ENCODE results near the gene SYNE1. TPM values are rescaled to one million over a fixed set of nuclear protein-coding genes. Genes with fewer than 3 reads are reported as not detected.

The SYNE1 gene
- total and polyA plus RNA-seq, 2 of the 8 experiments (the other 6 are each of a cell fraction or from before 2014, with no cell fraction given): 2.8 to 5.5 TPM

- H2AFZ ChIP-seq (ENCODE audit: low read length): peak overlapping the region; percentile 17; the same call in 1 of the 2 replicates
- FAIRE-seq: no peak
- TF ChIP-seq CHD2 (IDR thresholded peaks at IDR 0.05; ENCODE audit: low read length) (no peak), TEAD4 (IDR thresholded peaks at IDR 0.05; ENCODE audit: low read depth, low read length) (no peak), RXRA (IDR thresholded peaks at IDR 0.05; ENCODE audit: insufficient read depth, low read depth, low read length) (no peak), KDM5A (IDR thresholded peaks at IDR 0.05; ENCODE audit: low read length) (no peak), POU5F1 (IDR thresholded peaks at IDR 0.05; ENCODE audit: low read depth, low read length) (no peak), SRF (IDR thresholded peaks at IDR 0.05; ENCODE audit: low read depth, low read length) (no peak), JUND (IDR thresholded peaks at IDR 0.05; ENCODE audit: low read length) (no peak), CBX8 (IDR thresholded peaks at IDR 0.05; ENCODE audit: borderline replicate concordance, low read depth, low read length) (no peak), RAD21 (IDR thresholded peaks at IDR 0.05 in 1 of 2, conservative IDR thresholded peaks at IDR 0.05 in 1 of 2; ENCODE audit: low read depth in 2 of 2, low read length in 2 of 2) (no peak), USF2 (IDR thresholded peaks at IDR 0.05; ENCODE audit: low read length) (no peak), EGR1 (IDR thresholded peaks at IDR 0.05; ENCODE audit: borderline replicate concordance, low read depth, low read length) (no peak), BCL11A (IDR thresholded peaks at IDR 0.05; ENCODE audit: low read depth in 2 of 2, low read length in 2 of 2) (no peak)
Measured at GRCh38 chr6:152471456-152472265, 165.5 kb downstream of the SYNE1 start.

More at GRCh38 chr6:152471456-152472265, 165.5 kb downstream of the SYNE1 start:
- Histone ChIP-seq H3K36me3 (ENCODE audit: control insufficient read depth in 2 of 4, insufficient read depth in 4 of 4, low read length in 3 of 4) (no peaks in the 10 kb centered on the region), H4K91ac (replicated peaks; ENCODE audit: insufficient read length, low read length) (no peak overlapping the region), H3K56ac (replicated peaks; ENCODE audit: insufficient read length, low read depth, low read length) (no peak overlapping the region), H3K27ac (ENCODE audit: low read depth, low read length) (no peak overlapping the region), H4K8ac (ENCODE audit: extremely low read depth, insufficient read depth, low read length) (no peak overlapping the region), H2AK5ac (ENCODE audit: low read depth, low read length) (no peak overlapping the region), H3K4ac (replicated peaks; ENCODE audit: insufficient read length, low read depth, low read length) (no peak overlapping the region), H2BK15ac (ENCODE audit: low read length) (no peak overlapping the region), H2BK120ac (replicated peaks; ENCODE audit: low read depth, low read length) (no peak overlapping the region), H3K79me1 (ENCODE audit: low read depth, low read length) (no peaks in the 10 kb centered on the region), H2BK12ac (ENCODE audit: low read depth, low read length) (no peak overlapping the region), H3K9ac (replicated peaks in 1 of 4; ENCODE audit: extremely low read depth in 1 of 4, low read depth in 3 of 4, low read length in 3 of 4) (no peak overlapping the region), H4K5ac (ENCODE audit: insufficient read length, low read depth, low read length) (no peak overlapping the region), H3K14ac (ENCODE audit: insufficient read length) (no peak overlapping the region), H3K79me2 (ENCODE audit: control insufficient read depth in 1 of 2, insufficient read depth in 2 of 2, low read length in 2 of 2) (no peaks in the 10 kb centered on the region), H2BK5ac (ENCODE audit: low read depth, low read length) (no peak overlapping the region), H3K23ac (ENCODE audit: insufficient read length) (no peak overlapping the region), H2BK20ac (ENCODE audit: low read length) (no peak overlapping the region), H3K27me3 (replicated peaks in 1 of 4; ENCODE audit: control insufficient read depth in 3 of 4, extremely low read depth in 1 of 4, insufficient read depth in 3 of 4, low read length in 3 of 4) (no peaks in the 10 kb centered on the region), H3K4me3 (ENCODE audit: extremely low read depth in 1 of 4, insufficient read depth in 2 of 4, low read depth in 3 of 4, low read length in 4 of 4) (no peak overlapping the region), H3K4me1 (replicated peaks in 1 of 4; ENCODE audit: control insufficient read depth in 3 of 4, insufficient read depth in 4 of 4, low read length in 3 of 4) (no peaks in the 10 kb centered on the region), H3K9me3 (ENCODE audit: insufficient read depth in 2 of 2, low read depth in 1 of 2, low read length in 1 of 2) (no peaks in the 10 kb centered on the region), H3K4me2 (ENCODE audit: insufficient read depth in 1 of 2, low read depth in 2 of 2, low read length in 2 of 2) (no peak overlapping the region), H3K18ac (ENCODE audit: extremely low read depth, low read length) (no peak overlapping the region), H3K23me2 (ENCODE audit: low read depth, low read length) (no peaks in the 10 kb centered on the region), H4K20me1 (replicated peaks in 1 of 2; ENCODE audit: control insufficient read depth in 1 of 2, insufficient read depth in 2 of 2, low read length in 2 of 2) (no peaks in the 10 kb centered on the region)
- CTCF ChIA-PET (ENCODE audit: partially characterized antibody): interaction anchor here (0.6 to 1.0 kb wide), 5 partner anchors 9 to 1291 kb away, joined by 3 to 7 read pairs (median 3); no protein-coding TSS in a partner anchor
- POLR2A ChIA-PET (ENCODE audit: partially characterized antibody): no interaction called here
- 92% methylated on average over 11 of the region's 11 CpGs; no CpG with 5 or more reads in 1 of the 2 experiments for WGBS, 2 experiments (ENCODE audit: extremely low coverage in 1 of 2, insufficient coverage in 1 of 2, insufficient read length in 1 of 2, insufficient replicate concordance in 2 of 2, low coverage in 1 of 2, low lambda C conversion rate in 2 of 2, missing lambda C conversion rate in 1 of 2)
- DNase-seq (ENCODE audit: low read depth in 1 of 2, low spot score in 2 of 2): no peak

Data from H1 (cell line).